H1 (cell line): ENCODE results near the gene GREB1. TPM values are rescaled to one million over a fixed set of nuclear protein-coding genes. Genes with fewer than 3 reads are reported as not detected.

Experiments used
- CEBPB ChIP-seq: IDR thresholded peaks from 2 replicates; pipeline ENCODE4 v1.6.1; 2012; ENCODE audit warnings: low read depth, low read length
- CREB1 ChIP-seq: IDR thresholded peaks from 2 replicates; pipeline ENCODE4 v1.6.1; 2012; ENCODE audit warnings: inconsistent platforms
- CTBP2 ChIP-seq: IDR thresholded peaks from 2 replicates; pipeline ENCODE4 v1.7.0; 2011; ENCODE audit warnings: borderline replicate concordance, mild to moderate bottlenecking, moderate library complexity, mixed read lengths, low read length; ENCODE audit not compliant: insufficient read depth, insufficient read length
- EZH2 ChIP-seq: fragments of 200-600 bp; sonication (generic); IDR thresholded peaks from 2 replicates; pipeline ENCODE4 v1.7.1; 2012; ENCODE audit warnings: low read depth, mild to moderate bottlenecking, moderate library complexity, low read length, inconsistent platforms; ENCODE audit not compliant: severe bottlenecking
- FOSL1 ChIP-seq: IDR thresholded peaks from 2 replicates; pipeline ENCODE4 v1.6.1; 2011; ENCODE audit warnings: mild to moderate bottlenecking, low read depth, low read length, moderate library complexity; ENCODE audit not compliant: insufficient read depth
- KDM4A ChIP-seq: IDR thresholded peaks from one replicate; pipeline ENCODE4 v1.7.1; 2012; ENCODE audit warnings: low read depth, mild to moderate bottlenecking, moderate library complexity, low read length, inconsistent platforms; ENCODE audit not compliant: severe bottlenecking
- MAFK ChIP-seq: IDR thresholded peaks from 2 replicates; pipeline ENCODE4 v1.6.1; 2012; ENCODE audit warnings: low read depth, mild to moderate bottlenecking, improper control_type of control experiment, low read length
- RXRA ChIP-seq: IDR thresholded peaks from 2 replicates; pipeline ENCODE4 v1.6.1; 2011; ENCODE audit warnings: low read depth, mild to moderate bottlenecking, low read length, moderate library complexity; ENCODE audit not compliant: insufficient read depth
- SAP30 ChIP-seq: fragments of 300-600 bp; sonication (generic); IDR thresholded peaks from 2 replicates; pipeline ENCODE4 v1.7.1; 2012; ENCODE audit warnings: low read length, moderate library complexity, mild to moderate bottlenecking, inconsistent platforms; ENCODE audit not compliant: insufficient read depth, insufficient replicate concordance
- TEAD4 ChIP-seq: IDR thresholded peaks from 2 replicates; pipeline ENCODE4 v1.6.1; 2012; ENCODE audit warnings: low read depth, low read length, inconsistent platforms, mixed read lengths
- polyA plus RNA-seq, 7 experiments: library from polyadenylated mRNA; depleted of rRNA in 3 of 7; stranded (reverse) in 5 of 7; unstranded in 2 of 7; fragments of >200 nt in 5 of 7; fragments of 200-250 nt in 2 of 7; gene quantifications; 1 replicate in 5 of 7; 2 replicates in 1 of 7; 4 replicates in 1 of 7; pipeline versions ENCODE4 v1.2.1 to v1.2.3, GENCODE V29; 2011 to 2013; ENCODE audit warnings: missing spikeins in 2 of 7, mixed read lengths in 2 of 7
- total RNA-seq: library from RNA; stranded (reverse); fragmentation: NEBNext Ultra II Directional; extraction: Animal tissue kit (Norgen Biotek cat#: 25700); gene quantifications from 2 replicates; pipeline ENCODE4 v1.2.1, GENCODE V29; 2021
- TF ChIP-seq, protein P1 (sequence below): fragments of 300-600 bp; sonication (generic); IDR thresholded peaks from 2 replicates; pipeline ENCODE4 v1.7.1; 2012; ENCODE audit warnings: low read length, moderate library complexity, mild to moderate bottlenecking, inconsistent platforms; ENCODE audit not compliant: insufficient replicate concordance

Gene GREB1
- total and polyA plus RNA-seq, 2 of the 8 experiments (the other 6 are each of a cell fraction or from before 2014, with no cell fraction given), result 7.9 to 43.4 TPM

DNA sequence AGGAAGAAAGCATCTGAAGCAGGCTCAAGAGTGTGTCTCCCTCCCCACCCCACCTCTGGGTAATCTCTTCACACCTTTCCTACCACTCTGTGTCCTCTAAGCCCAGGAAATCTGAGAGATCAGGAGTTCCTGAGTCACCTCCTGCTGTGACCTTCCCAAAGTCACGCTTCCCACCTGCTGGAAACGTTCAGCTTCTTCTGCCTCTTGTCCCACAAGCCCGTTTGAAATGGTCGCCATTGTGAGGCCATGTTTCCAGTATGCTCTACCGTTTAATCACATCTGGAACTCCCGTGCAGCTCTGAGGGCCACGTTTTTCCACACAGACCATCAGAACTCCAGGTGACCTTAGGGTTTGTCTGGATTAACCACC is 25.9 kb downstream of the GREB1 start (continued):
- TF ChIP-seq, protein P1, sequence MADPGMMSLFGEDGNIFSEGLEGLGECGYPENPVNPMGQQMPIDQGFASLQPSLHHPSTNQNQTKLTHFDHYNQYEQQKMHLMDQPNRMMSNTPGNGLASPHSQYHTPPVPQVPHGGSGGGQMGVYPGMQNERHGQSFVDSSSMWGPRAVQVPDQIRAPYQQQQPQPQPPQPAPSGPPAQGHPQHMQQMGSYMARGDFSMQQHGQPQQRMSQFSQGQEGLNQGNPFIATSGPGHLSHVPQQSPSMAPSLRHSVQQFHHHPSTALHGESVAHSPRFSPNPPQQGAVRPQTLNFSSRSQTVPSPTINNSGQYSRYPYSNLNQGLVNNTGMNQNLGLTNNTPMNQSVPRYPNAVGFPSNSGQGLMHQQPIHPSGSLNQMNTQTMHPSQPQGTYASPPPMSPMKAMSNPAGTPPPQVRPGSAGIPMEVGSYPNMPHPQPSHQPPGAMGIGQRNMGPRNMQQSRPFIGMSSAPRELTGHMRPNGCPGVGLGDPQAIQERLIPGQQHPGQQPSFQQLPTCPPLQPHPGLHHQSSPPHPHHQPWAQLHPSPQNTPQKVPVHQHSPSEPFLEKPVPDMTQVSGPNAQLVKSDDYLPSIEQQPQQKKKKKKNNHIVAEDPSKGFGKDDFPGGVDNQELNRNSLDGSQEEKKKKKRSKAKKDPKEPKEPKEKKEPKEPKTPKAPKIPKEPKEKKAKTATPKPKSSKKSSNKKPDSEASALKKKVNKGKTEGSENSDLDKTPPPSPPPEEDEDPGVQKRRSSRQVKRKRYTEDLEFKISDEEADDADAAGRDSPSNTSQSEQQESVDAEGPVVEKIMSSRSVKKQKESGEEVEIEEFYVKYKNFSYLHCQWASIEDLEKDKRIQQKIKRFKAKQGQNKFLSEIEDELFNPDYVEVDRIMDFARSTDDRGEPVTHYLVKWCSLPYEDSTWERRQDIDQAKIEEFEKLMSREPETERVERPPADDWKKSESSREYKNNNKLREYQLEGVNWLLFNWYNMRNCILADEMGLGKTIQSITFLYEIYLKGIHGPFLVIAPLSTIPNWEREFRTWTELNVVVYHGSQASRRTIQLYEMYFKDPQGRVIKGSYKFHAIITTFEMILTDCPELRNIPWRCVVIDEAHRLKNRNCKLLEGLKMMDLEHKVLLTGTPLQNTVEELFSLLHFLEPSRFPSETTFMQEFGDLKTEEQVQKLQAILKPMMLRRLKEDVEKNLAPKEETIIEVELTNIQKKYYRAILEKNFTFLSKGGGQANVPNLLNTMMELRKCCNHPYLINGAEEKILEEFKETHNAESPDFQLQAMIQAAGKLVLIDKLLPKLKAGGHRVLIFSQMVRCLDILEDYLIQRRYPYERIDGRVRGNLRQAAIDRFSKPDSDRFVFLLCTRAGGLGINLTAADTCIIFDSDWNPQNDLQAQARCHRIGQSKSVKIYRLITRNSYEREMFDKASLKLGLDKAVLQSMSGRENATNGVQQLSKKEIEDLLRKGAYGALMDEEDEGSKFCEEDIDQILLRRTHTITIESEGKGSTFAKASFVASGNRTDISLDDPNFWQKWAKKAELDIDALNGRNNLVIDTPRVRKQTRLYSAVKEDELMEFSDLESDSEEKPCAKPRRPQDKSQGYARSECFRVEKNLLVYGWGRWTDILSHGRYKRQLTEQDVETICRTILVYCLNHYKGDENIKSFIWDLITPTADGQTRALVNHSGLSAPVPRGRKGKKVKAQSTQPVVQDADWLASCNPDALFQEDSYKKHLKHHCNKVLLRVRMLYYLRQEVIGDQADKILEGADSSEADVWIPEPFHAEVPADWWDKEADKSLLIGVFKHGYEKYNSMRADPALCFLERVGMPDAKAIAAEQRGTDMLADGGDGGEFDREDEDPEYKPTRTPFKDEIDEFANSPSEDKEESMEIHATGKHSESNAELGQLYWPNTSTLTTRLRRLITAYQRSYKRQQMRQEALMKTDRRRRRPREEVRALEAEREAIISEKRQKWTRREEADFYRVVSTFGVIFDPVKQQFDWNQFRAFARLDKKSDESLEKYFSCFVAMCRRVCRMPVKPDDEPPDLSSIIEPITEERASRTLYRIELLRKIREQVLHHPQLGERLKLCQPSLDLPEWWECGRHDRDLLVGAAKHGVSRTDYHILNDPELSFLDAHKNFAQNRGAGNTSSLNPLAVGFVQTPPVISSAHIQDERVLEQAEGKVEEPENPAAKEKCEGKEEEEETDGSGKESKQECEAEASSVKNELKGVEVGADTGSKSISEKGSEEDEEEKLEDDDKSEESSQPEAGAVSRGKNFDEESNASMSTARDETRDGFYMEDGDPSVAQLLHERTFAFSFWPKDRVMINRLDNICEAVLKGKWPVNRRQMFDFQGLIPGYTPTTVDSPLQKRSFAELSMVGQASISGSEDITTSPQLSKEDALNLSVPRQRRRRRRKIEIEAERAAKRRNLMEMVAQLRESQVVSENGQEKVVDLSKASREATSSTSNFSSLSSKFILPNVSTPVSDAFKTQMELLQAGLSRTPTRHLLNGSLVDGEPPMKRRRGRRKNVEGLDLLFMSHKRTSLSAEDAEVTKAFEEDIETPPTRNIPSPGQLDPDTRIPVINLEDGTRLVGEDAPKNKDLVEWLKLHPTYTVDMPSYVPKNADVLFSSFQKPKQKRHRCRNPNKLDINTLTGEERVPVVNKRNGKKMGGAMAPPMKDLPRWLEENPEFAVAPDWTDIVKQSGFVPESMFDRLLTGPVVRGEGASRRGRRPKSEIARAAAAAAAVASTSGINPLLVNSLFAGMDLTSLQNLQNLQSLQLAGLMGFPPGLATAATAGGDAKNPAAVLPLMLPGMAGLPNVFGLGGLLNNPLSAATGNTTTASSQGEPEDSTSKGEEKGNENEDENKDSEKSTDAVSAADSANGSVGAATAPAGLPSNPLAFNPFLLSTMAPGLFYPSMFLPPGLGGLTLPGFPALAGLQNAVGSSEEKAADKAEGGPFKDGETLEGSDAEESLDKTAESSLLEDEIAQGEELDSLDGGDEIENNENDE, result no peak
- TF ChIP-seq TEAD4 (no peak), CTBP2 (no peak), CREB1 (no peak), KDM4A (no peak), FOSL1 (no peak), MAFK (no peak), SAP30 (no peak), CEBPB (no peak), RXRA (no peak), EZH2 (no peak)
